Central memory CD8-positive, alpha-beta T cell (primary cell): ENCODE results near the gene LRRC36.

Experiments used
- ATAC-seq: fragments of 150-1000 bp; cut with Tn5 transposase; replicated peaks from 2 replicates; pipeline ENCODE4 v1.10.0; 2022; ENCODE audit warnings: mild to moderate bottlenecking, moderate FRiP score, moderate number of reproducible peaks; ENCODE audit not compliant: poor library complexity, severe bottlenecking; ENCODE audit errors: extremely low read depth
- DNase-seq, 2 donors: peaks; one replicate each; pipeline ENCODE4 v3.0.0; 2021; ENCODE audit warnings: low spot score in 2 of 2
- H3K27ac Mint-ChIP-seq: one replicate; pipeline ENCODE4 v1.8.0; 2022; ENCODE audit warnings: low read depth, mild to moderate bottlenecking, moderate library complexity, mixed read lengths
- H3K27me3 Mint-ChIP-seq: one replicate; pipeline ENCODE4 v1.8.0; 2022; ENCODE audit warnings: mixed read lengths
- H3K36me3 Mint-ChIP-seq: one replicate; pipeline ENCODE4 v1.8.0; 2022; ENCODE audit warnings: mild to moderate bottlenecking, moderate library complexity, mixed read lengths; ENCODE audit not compliant: insufficient read depth
- H3K4me1 Mint-ChIP-seq: one replicate; pipeline ENCODE4 v1.8.0; 2022; ENCODE audit warnings: mixed read lengths
- H3K4me3 Mint-ChIP-seq: one replicate; pipeline ENCODE4 v1.8.0; 2022; ENCODE audit warnings: mild to moderate bottlenecking, moderate library complexity, mixed read lengths
- H3K9me3 Mint-ChIP-seq: one replicate; pipeline ENCODE4 v1.8.0; 2022; ENCODE audit warnings: mixed read lengths

Gene LRRC36

GRCh38 chr16:67326472-67327309 lies at the start of gene LRRC36, which contains the start of gene KCTD19:
TSS of gene LRRC36 (plus strand) at chr16:67326815. CDS start at chr16:67326863, 48 bp downstream.
TSS of gene KCTD19 (minus strand) at chr16:67326741. CDS start at chr16:67326707, 34 bp downstream.
- no peak within 1 kb of the TSS for H3K27ac Mint-ChIP-seq
- H3K4me1 Mint-ChIP-seq: peaks cover 11% of the 10 kb centered on the region
- H3K4me3 Mint-ChIP-seq: peak within 1 kb of the TSS; percentile 79
- no peaks in the 10 kb centered on the region for H3K36me3 Mint-ChIP-seq
- H3K27me3 Mint-ChIP-seq: peaks cover 18% of the 10 kb centered on the region
- ATAC-seq: peak; percentile 59
- DNase-seq: peak; percentile 42 to 47
- no peaks in the 10 kb centered on the region for H3K9me3 Mint-ChIP-seq

GRCh38 chr16:67277294-67277998 lies 49.2 kb upstream of the LRRC36 start:
- Mint-ChIP-seq H3K9me3 (no peaks in the 10 kb centered on the region), H3K4me1 (peaks cover 4% of the 10 kb centered on the region), H3K4me3 (peak overlapping the region; percentile 81), H3K27me3 (no peaks in the 10 kb centered on the region), H3K36me3 (peaks cover 13% of the 10 kb centered on the region), H3K27ac (peak overlapping the region; percentile 23)
- no peak for ATAC-seq
- DNase-seq: no peak

GRCh38 chr16:67277999-67278772 lies 48.4 kb upstream of the LRRC36 start:
- peak overlapping the region; percentile 81 for H3K4me3 Mint-ChIP-seq
- H3K27ac Mint-ChIP-seq: peak overlapping the region; percentile 29
- no peaks in the 10 kb centered on the region for H3K27me3 Mint-ChIP-seq
- ATAC-seq (no peak), DNase-seq (no peak)
- peaks cover 4% of the 10 kb centered on the region for H3K4me1 Mint-ChIP-seq
- H3K9me3 Mint-ChIP-seq: no peaks in the 10 kb centered on the region
- H3K36me3 Mint-ChIP-seq: peaks cover 13% of the 10 kb centered on the region

GRCh38 chr16:67278773-67279295 lies 47.8 kb upstream of the LRRC36 start:
- H3K9me3 Mint-ChIP-seq: no peaks in the 10 kb centered on the region
- H3K27me3 Mint-ChIP-seq: no peaks in the 10 kb centered on the region
- H3K4me3 Mint-ChIP-seq: peak overlapping the region; percentile 81
- peaks cover 4% of the 10 kb centered on the region for H3K4me1 Mint-ChIP-seq
- H3K27ac Mint-ChIP-seq: peak overlapping the region; percentile 29
- H3K36me3 Mint-ChIP-seq: peaks cover 11% of the 10 kb centered on the region
- ATAC-seq: peak; percentile 73
- DNase-seq: peak; percentile 16 to 27

- peak within 1 kb of the TSS; percentile 29 for H3K27ac Mint-ChIP-seq
- H3K9me3 Mint-ChIP-seq: no peaks in the 10 kb centered on the region
- peak within 1 kb of the TSS; percentile 81 for H3K4me3 Mint-ChIP-seq
- peaks cover 4% of the 10 kb centered on the region for H3K4me1 Mint-ChIP-seq
- DNase-seq: peak; percentile 64 to 70
- H3K27me3 Mint-ChIP-seq: no peaks in the 10 kb centered on the region
- peak; percentile 95 for ATAC-seq
- H3K36me3 Mint-ChIP-seq: peaks cover 11% of the 10 kb centered on the region
These were observed 47.1 kb upstream of the LRRC36 start, which contains the start of gene PLEKHG4 for GRCh38 chr16:67279296-67280089. TSS of gene PLEKHG4 (plus strand) at chr16:67279532. CDS start at chr16:67280045, 513 bp downstream.

GRCh38 chr16:67280090-67281015 lies 46.3 kb upstream of the LRRC36 start:
- DNase-seq: no peak
- Mint-ChIP-seq H3K36me3 (peaks cover 10% of the 10 kb centered on the region), H3K27ac (no peak overlapping the region), H3K4me3 (no peak overlapping the region), H3K4me1 (peaks cover 4% of the 10 kb centered on the region), H3K9me3 (no peaks in the 10 kb centered on the region), H3K27me3 (no peaks in the 10 kb centered on the region)
- ATAC-seq: no peak

GRCh38 chr16:67281536-67282446 lies 44.8 kb upstream of the LRRC36 start:
- ATAC-seq: no peak
- Mint-ChIP-seq H3K27ac (no peak overlapping the region), H3K4me3 (no peak overlapping the region)

GRCh38 chr16:67282447-67282805 lies 44.2 kb upstream of the LRRC36 start:
- Mint-ChIP-seq H3K36me3 (peaks cover 6% of the 10 kb centered on the region), H3K9me3 (no peaks in the 10 kb centered on the region), H3K27ac (no peak overlapping the region), H3K27me3 (no peaks in the 10 kb centered on the region), H3K4me3 (no peak overlapping the region), H3K4me1 (peaks cover 4% of the 10 kb centered on the region)
- DNase-seq (no peak), ATAC-seq (no peak)

More at GRCh38 chr16:67281536-67282446, 44.8 kb upstream of the LRRC36 start:
- Mint-ChIP-seq H3K4me1 (peaks cover 4% of the 10 kb centered on the region), H3K9me3 (no peaks in the 10 kb centered on the region), H3K36me3 (peaks cover 7% of the 10 kb centered on the region), H3K27me3 (no peaks in the 10 kb centered on the region)
- DNase-seq: no peak

GRCh38 chr16:67283039-67283825 lies 43.4 kb upstream of the LRRC36 start:
- no peak for ATAC-seq

More at GRCh38 chr16:67283039-67283825, 43.4 kb upstream of the LRRC36 start:
- no peaks in the 10 kb centered on the region for H3K9me3 Mint-ChIP-seq
- peaks cover 4% of the 10 kb centered on the region for H3K4me1 Mint-ChIP-seq
- peaks cover 4% of the 10 kb centered on the region for H3K36me3 Mint-ChIP-seq
- peak overlapping the region; percentile 1 for H3K27ac Mint-ChIP-seq
- no peak overlapping the region for H3K4me3 Mint-ChIP-seq
- no peaks in the 10 kb centered on the region for H3K27me3 Mint-ChIP-seq
- DNase-seq: no peak
